DMS153 treated with DMSO at 0.1 percent for 48 hours (cell line): ENCODE data around the gene SLC25A21.

Experiments used
- DNase-seq: peaks from one replicate; lab custom pipeline; 2025; ENCODE audit not compliant: unreplicated experiment; lab: John Stamatoyannopoulos, UW

The SLC25A21 gene

GRCh38 chr14:37048666-37049071 is 123.7 kb downstream of the SLC25A21 start:
- no peak for DNase-seq

- no peak for DNase-seq
Measured at GRCh38 chr14:37047996-37048395, 124.4 kb downstream of the SLC25A21 start.

- no peak for DNase-seq
Measured at GRCh38 chr14:37047226-37047625, 125.2 kb downstream of the SLC25A21 start.

- DNase-seq: no peak
Measured at GRCh38 chr14:37046815-37047214, 125.6 kb downstream of the SLC25A21 start.

- DNase-seq: no peak
Measured at GRCh38 chr14:37045340-37046061, 126.9 kb downstream of the SLC25A21 start.

GRCh38 chr14:37037636-37038387 is 134.6 kb downstream of the SLC25A21 start:
- DNase-seq: no peak

- DNase-seq: no peak
Measured at GRCh38 chr14:37036669-37037341, 135.6 kb downstream of the SLC25A21 start.

GRCh38 chr14:37035401-37035800 is 137.0 kb downstream of the SLC25A21 start:
- DNase-seq: no peak

GRCh38 chr14:37034410-37035285 is 137.8 kb downstream of the SLC25A21 start:
- DNase-seq: no peak

- no peak for DNase-seq
Measured at GRCh38 chr14:37032863-37033262, 139.5 kb downstream of the SLC25A21 start.

- no peak for DNase-seq
Measured at GRCh38 chr14:37027188-37027824, 145.1 kb downstream of the SLC25A21 start.

- DNase-seq: no peak
Measured at GRCh38 chr14:37023875-37024565, 148.4 kb downstream of the SLC25A21 start.

- no peak for DNase-seq
Measured at GRCh38 chr14:37021390-37021789, 151.0 kb downstream of the SLC25A21 start.

GRCh38 chr14:37019488-37019887 is 152.9 kb downstream of the SLC25A21 start:
- no peak for DNase-seq

GRCh38 chr14:37018571-37019240 is 153.7 kb downstream of the SLC25A21 start:
- DNase-seq: no peak

GRCh38 chr14:37013078-37013477 is 159.3 kb downstream of the SLC25A21 start:
- DNase-seq: no peak

- DNase-seq: no peak
Measured at GRCh38 chr14:36998686-36999085, 173.7 kb downstream of the SLC25A21 start.

- no peak for DNase-seq
Measured at GRCh38 chr14:36997843-36998242, 174.6 kb downstream of the SLC25A21 start.

GRCh38 chr14:36996857-36997590 is 175.4 kb downstream of the SLC25A21 start:
- no peak for DNase-seq
